M059J (cell line): Measurements from ENCODE around the gene CHRM1. TPM values are rescaled to one million over a fixed set of nuclear protein-coding genes. Genes with fewer than 3 reads are reported as not detected.

Source experiments
- DNase-seq: peaks from one replicate; pipeline ENCODE4 v3.0.0-alpha.2; 2012; ENCODE audit warnings: low read depth
- total RNA-seq: library from RNA; depleted of rRNA; stranded (reverse); fragments of >200 nt; shearing (Covaris generic); gene quantifications from 2 replicates; pipeline ENCODE4 v1.2.3, GENCODE V29; 2014

The CHRM1 gene
- total RNA-seq, 1 experiment from 2014 or later = not detected

GRCh38 chr11:62905296-62905695, 15.9 kb downstream of the CHRM1 start:
- peak; percentile 56 for DNase-seq

- DNase-seq = peak; percentile 40
Measured at GRCh38 chr11:62902932-62903331, 18.2 kb downstream of the CHRM1 start.

GRCh38 chr11:62898027-62898426, 23.1 kb downstream of the CHRM1 start:
- DNase-seq = no peak

- DNase-seq = no peak
Measured at GRCh38 chr11:62897311-62897710, 23.9 kb downstream of the CHRM1 start.

- no peak for DNase-seq
Measured at GRCh38 chr11:62896049-62896448, 25.1 kb downstream of the CHRM1 start.

- DNase-seq = no peak
Measured at GRCh38 chr11:62895501-62895900, 25.7 kb downstream of the CHRM1 start.

GRCh38 chr11:62892077-62892922, 28.9 kb downstream of the CHRM1 start:
- no peak for DNase-seq

GRCh38 chr11:62889484-62890437, 31.4 kb downstream of the CHRM1 start:
- peak; percentile 78 for DNase-seq

- no peak for DNase-seq
Measured at GRCh38 chr11:62889126-62889483, 32.1 kb downstream of the CHRM1 start.

- DNase-seq = no peak
Measured at GRCh38 chr11:62888406-62888805, 32.8 kb downstream of the CHRM1 start.

- DNase-seq = no peak
Measured at GRCh38 chr11:62885137-62885750, 35.9 kb downstream of the CHRM1 start.

GRCh38 chr11:62883673-62884072, 37.5 kb downstream of the CHRM1 start:
- peak; percentile 57 for DNase-seq

- DNase-seq = no peak
Measured at GRCh38 chr11:62882788-62883501, 38.2 kb downstream of the CHRM1 start.

GRCh38 chr11:62882431-62882749, 38.8 kb downstream of the CHRM1 start:
- no peak for DNase-seq

- DNase-seq = peak; percentile 97
Measured at GRCh38 chr11:62881579-62882430, 39.4 kb downstream of the CHRM1 start.

GRCh38 chr11:62880803-62881578, 40.2 kb downstream of the CHRM1 start, which contains the start of gene SLC3A2:
Gene SLC3A2, plus strand, starts transcription at chr11:62880896. Its CDS starts 128 bp downstream, at chr11:62881024.
- DNase-seq = peak; percentile 91

- peak; percentile 80 for DNase-seq
Measured at GRCh38 chr11:62880231-62880802, 40.8 kb downstream of the CHRM1 start.

- no peak for DNase-seq
Measured at GRCh38 chr11:62879235-62879978, 41.8 kb downstream of the CHRM1 start.

GRCh38 chr11:62876712-62877111, 44.5 kb downstream of the CHRM1 start:
- no peak for DNase-seq
